SJSA1 (cell line): ENCODE results near the gene DNAAF5. TPM values are rescaled to one million over a fixed set of nuclear protein-coding genes. Genes with fewer than 3 reads are reported as not detected.

Experiments
- total RNA-seq: library from RNA; depleted of rRNA; stranded (reverse); fragments of >200 nt; shearing (Covaris generic); gene quantifications from 2 replicates; pipeline ENCODE4 v1.2.3, GENCODE V29; 2014; rRNA removed

Gene DNAAF5
- total RNA-seq, 1 experiment from 2014 or later, result 26.5 TPM

Other genes starting within 250 kb of the DNAAF5 start
- gene PDGFA, start 206.9 kb upstream of the DNAAF5 start, total RNA-seq, result 21.3 and 24.8 TPM in 2 replicates
- 7.3 and 26.2 TPM in 2 replicates for gene PRKAR1B, start 582 bp downstream of the DNAAF5 start, total RNA-seq
- 115 and 122 TPM in 2 replicates for gene SUN1, start 105.8 kb downstream of the DNAAF5 start, total RNA-seq
- gene GET4, start 149.9 kb downstream of the DNAAF5 start, total RNA-seq, result 35.4 and 36.1 TPM in 2 replicates
- gene ADAP1, start 228.0 kb downstream of the DNAAF5 start, total RNA-seq, result 3.5 TPM in 1 of 2 replicates, not detected in the other
- gene COX19, start 248.8 kb downstream of the DNAAF5 start, total RNA-seq, result 8.4 and 9.6 TPM in 2 replicates